Measurements from ENCODE around the gene ADAMTS6. TPM values are rescaled to one million over a fixed set of nuclear protein-coding genes. Genes with fewer than 3 reads are reported as not detected.

The ADAMTS6 gene
- total and polyA plus RNA-seq, 2 of the 13 experiments (the other 11 are each of a cell fraction or from before 2014, with no cell fraction given) = 3.1 to 8.2 TPM

- TF ChIP-seq SRY (CRISPR knock-in tag; IDR thresholded peaks at IDR 0.05) = no peak
- no peak for TF ChIP-seq ZNF564 (CRISPR knock-in tag; IDR thresholded peaks at IDR 0.05)
- no peak for TF ChIP-seq TBP (CRISPR knock-in tag; IDR thresholded peaks at IDR 0.05)
- TF ChIP-seq BRD4 (CRISPR knock-in tag; IDR thresholded peaks at IDR 0.05) = no peak
- no peak for TF ChIP-seq ZNF382 (CRISPR knock-in tag; IDR thresholded peaks at IDR 0.05; ENCODE audit: borderline replicate concordance)
- TF ChIP-seq ZNF557 (CRISPR knock-in tag; IDR thresholded peaks at IDR 0.05) = no peak
- TF ChIP-seq NPAS2 (CRISPR knock-in tag; IDR thresholded peaks at IDR 0.05; ENCODE audit: borderline replicate concordance) = no peak
- TF ChIP-seq PREB (CRISPR knock-in tag; IDR thresholded peaks at IDR 0.05) = no peak
- TF ChIP-seq ZMAT3 (CRISPR knock-in tag; conservative IDR thresholded peaks at IDR 0.05) = no peak
- no peak for TF ChIP-seq EP300 (IDR thresholded peaks at IDR 0.05; ENCODE audit: low read depth in 2 of 2, low read length in 2 of 2)
- no peak for TF ChIP-seq EP300 (CRISPR knock-in tag; IDR thresholded peaks at IDR 0.05; ENCODE audit: borderline replicate concordance)
- TF ChIP-seq SKI (IDR thresholded peaks at IDR 0.05; ENCODE audit: partially characterized antibody) = no peak
- TF ChIP-seq HBP1 (CRISPR knock-in tag; IDR thresholded peaks at IDR 0.05; ENCODE audit: low read depth) = no peak
- no peak for TF ChIP-seq NR2F1 (CRISPR knock-in tag; IDR thresholded peaks at IDR 0.05)
- no peak for TF ChIP-seq ZNF333 (CRISPR knock-in tag; IDR thresholded peaks at IDR 0.05; ENCODE audit: borderline replicate concordance)
- no peak for TF ChIP-seq SP5 (CRISPR knock-in tag; IDR thresholded peaks at IDR 0.05; ENCODE audit: borderline replicate concordance, low read depth)
- no peak for TF ChIP-seq IKZF5 (CRISPR knock-in tag; IDR thresholded peaks at IDR 0.05)
- in situ Hi-C loops (cut with HindIII; ENCODE audit: extremely low pct_ligation_motif_present, low pct_unique_long_range_greater_than_20kb) = no loop called here
- DNase-seq (ENCODE audit: low spot score) (no peak), ATAC-seq (no peak), FAIRE-seq (no peak)
- H2AFZ ChIP-seq (ENCODE audit: low read length) = no peak overlapping the region
- H3K36me3 ChIP-seq (replicated peaks in 1 of 2; ENCODE audit: control insufficient read depth in 1 of 2, insufficient read depth in 2 of 2, low read length in 2 of 2) = no peaks in the 10 kb centered on the region
- BruUV-seq (replicated peaks) = no TSS peak
- intact Hi-C loops (cut with micrococcal nuclease; ENCODE audit: unreplicated experiment) = no loop called here
- no peaks in the 10 kb centered on the region for H3K4me1 ChIP-seq (ENCODE audit: insufficient read depth, low read length)
- no peak overlapping the region for H3K9ac ChIP-seq (ENCODE audit: insufficient read depth, low read depth, low read length)
- H3K4me3 ChIP-seq (replicated peaks in 1 of 3; ENCODE audit: insufficient read depth in 1 of 3, low read depth in 2 of 3, low read length in 3 of 3) = no peak overlapping the region
- no peak overlapping the region for H3K27ac ChIP-seq (ENCODE audit: extremely low read length, insufficient read depth, low read length)
- no peaks in the 10 kb centered on the region for H3K9me3 ChIP-seq (ENCODE audit: low read length)
- H3K79me2 ChIP-seq (ENCODE audit: insufficient read depth, low read length) = no peaks in the 10 kb centered on the region
- H3K4me2 ChIP-seq (ENCODE audit: low read depth, low read length) = no peak overlapping the region
- no peaks in the 10 kb centered on the region for H4K20me1 ChIP-seq (ENCODE audit: insufficient read depth, low read length)
- ChIA-PET CTCF (ENCODE audit: low intra/inter-chr PET ratio, low total read pairs) (no interaction called here), POLR2A (no interaction called here)
- WGBS (ENCODE audit: low lambda C conversion rate) = 56% methylated on average over 5 of the region's 5 CpGs
- no peaks in the 10 kb centered on the region for H3K27me3 ChIP-seq (ENCODE audit: control insufficient read depth in 1 of 2, insufficient read depth in 2 of 2, low read length in 2 of 2)
These were observed 121.7 kb downstream of the ADAMTS6 start for GRCh38 chr5:65359981-65360380.
